ENCODE results near the gene TNFRSF12A.

Gene TNFRSF12A

GRCh38 chr16:3012828-3013420 is 7.2 kb upstream of the TNFRSF12A start, which contains the start of gene CLDN9:
Gene CLDN9, plus strand, starts transcription at chr16:3012923. Its CDS starts 440 bp downstream, at chr16:3013363.
- DNase-seq: peak; percentile 52

- DNase-seq: no peak
Measured at GRCh38 chr16:3013491-3013951, 6.6 kb upstream of the TNFRSF12A start.

GRCh38 chr16:3013998-3014690 is 6.0 kb upstream of the TNFRSF12A start:
- DNase-seq: no peak

GRCh38 chr16:3014971-3015370 is 5.2 kb upstream of the TNFRSF12A start:
- no peak for DNase-seq

- no peak for DNase-seq
Measured at GRCh38 chr16:3015865-3016521, 4.2 kb upstream of the TNFRSF12A start.

GRCh38 chr16:3017344-3017743 is 2.8 kb upstream of the TNFRSF12A start:
- DNase-seq: no peak

GRCh38 chr16:3017794-3018506 is 2.2 kb upstream of the TNFRSF12A start, which contains the start of gene CLDN6:
Gene CLDN6, minus strand, starts transcription at chr16:3018183. Its CDS starts 2,162 bp downstream, at chr16:3016021.
- no peak for DNase-seq

GRCh38 chr16:3019594-3020246 is 448 bp upstream of the TNFRSF12A start:
- no peak for DNase-seq

- DNase-seq: no peak
Measured at GRCh38 chr16:3020604-3021448, 658 bp downstream of the TNFRSF12A start.

- no peak for DNase-seq
Measured at GRCh38 chr16:3021449-3022207, 1.5 kb downstream of the TNFRSF12A start.

- DNase-seq: no peak
Measured at GRCh38 chr16:3022208-3022683, 2.1 kb downstream of the TNFRSF12A start.

GRCh38 chr16:3022684-3023414 is 2.7 kb downstream of the TNFRSF12A start:
- DNase-seq: no peak

- no peak for DNase-seq
Measured at GRCh38 chr16:3023415-3023668, 3.2 kb downstream of the TNFRSF12A start.

GRCh38 chr16:3023669-3024478 is 3.7 kb downstream of the TNFRSF12A start, which contains the start of the genes HCFC1R1 and THOC6:
Gene HCFC1R1, minus strand, starts transcription at chr16:3023942. Its CDS starts 1 bp downstream, at chr16:3023941.
Gene THOC6, plus strand, starts transcription at chr16:3024035. Its CDS starts 292 bp downstream, at chr16:3024327.
- peak; percentile 94 for DNase-seq

GRCh38 chr16:3025032-3026002 is 5.1 kb downstream of the TNFRSF12A start:
- DNase-seq: no peak

- no peak for DNase-seq
Measured at GRCh38 chr16:3026003-3026378, 5.8 kb downstream of the TNFRSF12A start.

- no peak for DNase-seq
Measured at GRCh38 chr16:3026609-3027488, 6.7 kb downstream of the TNFRSF12A start.

All from DMS153 (cell line).